ENCODE results near the gene CBFB.
"Not testable (repeated sequence)": the region's sequence is repeated elsewhere in the genome, so short reads cannot be mapped to it uniquely, and the experiment has no call there.

CBFB gene

GRCh38 chr16:67093098-67093726, 64.3 kb downstream of the CBFB start:
- DNase-seq (ENCODE audit: low read depth in 2 of 2), result no peak

DNA sequence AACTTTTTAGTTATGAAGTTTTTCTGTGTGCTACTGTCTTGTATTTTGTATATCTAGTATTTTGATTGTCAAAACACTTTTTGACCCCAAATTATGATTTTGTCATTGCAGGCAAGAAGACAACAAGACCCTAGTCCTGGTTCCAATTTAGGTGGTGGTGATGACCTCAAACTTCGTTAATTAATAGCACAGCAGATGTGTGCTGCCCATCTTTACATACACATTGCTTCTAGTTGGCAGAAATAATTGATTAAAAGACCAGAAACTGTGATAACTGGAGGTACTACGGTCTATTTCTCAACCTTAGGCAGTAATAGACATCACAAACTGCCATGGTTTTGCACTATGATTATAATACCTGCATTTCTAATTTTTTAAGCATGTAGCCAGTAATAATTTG, 69.7 kb downstream of the CBFB start:
- DNase-seq (ENCODE audit: low read depth in 2 of 2), result no peak

DNA sequence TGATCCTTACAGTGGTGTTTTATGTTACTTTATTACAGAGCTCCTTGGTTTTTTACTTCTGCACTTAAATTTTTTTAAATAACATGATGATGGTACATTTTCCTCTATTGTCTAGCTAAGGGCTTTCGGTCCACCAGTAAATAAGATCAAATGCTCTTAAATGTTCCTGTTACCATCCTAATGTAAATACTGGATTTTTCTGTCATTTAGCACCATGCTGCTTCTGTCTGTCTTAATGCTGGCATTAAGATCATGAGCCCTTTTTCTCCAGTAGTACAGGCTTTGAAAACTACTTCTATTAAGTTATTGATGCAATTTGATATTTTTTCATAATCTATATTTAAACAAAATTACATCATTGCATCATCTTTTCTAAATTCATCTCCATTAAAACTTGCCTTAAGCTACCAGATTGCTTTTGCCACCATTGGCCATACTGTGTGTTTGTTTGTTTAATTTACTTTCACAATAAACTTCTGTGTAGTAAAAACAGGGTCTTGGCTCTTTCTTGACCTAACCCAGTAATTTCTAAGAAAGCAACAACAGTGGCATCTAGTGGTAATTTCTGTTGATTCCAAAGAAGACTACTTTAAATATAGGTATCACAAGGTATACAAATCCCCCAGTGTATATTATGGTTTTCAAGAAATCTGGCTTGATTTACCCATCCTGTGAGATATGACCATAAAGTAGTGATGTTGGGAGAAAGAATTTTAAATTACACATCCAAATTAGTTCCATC, 71.8 kb downstream of the CBFB start:
- no peak for DNase-seq (ENCODE audit: low read depth in 2 of 2)

GRCh38 chr16:67101311-67102082, 72.5 kb downstream of the CBFB start:
- DNase-seq (ENCODE audit: low read depth in 2 of 2), result no peak

- DNase-seq (ENCODE audit: low read depth in 2 of 2), result no peak
Observed at GRCh38 chr16:67104061-67104460, 75.1 kb downstream of the CBFB start.

GRCh38 chr16:67104845-67105244, 75.9 kb downstream of the CBFB start:
- no peak for DNase-seq (ENCODE audit: low read depth in 2 of 2)

DNA sequence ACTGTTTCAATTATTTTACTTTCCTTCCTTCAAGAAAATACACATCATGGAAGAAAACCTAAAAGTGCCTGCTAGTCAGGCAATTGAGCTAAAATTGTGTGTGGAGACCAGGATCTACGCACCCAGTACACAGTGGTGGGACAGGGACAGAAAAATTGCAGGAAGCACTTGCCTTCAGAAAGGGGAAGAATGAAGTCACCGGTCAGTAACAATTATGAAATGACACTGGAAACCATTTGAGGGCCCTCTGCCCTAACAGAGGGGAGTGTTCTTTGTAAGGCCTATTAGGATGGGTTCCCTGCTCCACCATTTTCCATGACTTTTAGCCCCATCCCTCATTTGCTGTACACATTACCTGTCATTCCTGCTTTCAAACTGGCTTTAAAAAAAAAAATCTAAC, 76.3 kb downstream of the CBFB start:
- no peak for DNase-seq (ENCODE audit: low read depth in 2 of 2)

- DNase-seq (ENCODE audit: low read depth in 2 of 2), result no peak
Observed at GRCh38 chr16:67105881-67106280, 76.9 kb downstream of the CBFB start.

- no peak for DNase-seq (ENCODE audit: low read depth in 2 of 2)
Observed at GRCh38 chr16:67108489-67108888, 79.5 kb downstream of the CBFB start.

- no peak for DNase-seq (ENCODE audit: low read depth in 2 of 2)
Observed at GRCh38 chr16:67108931-67109406, 80.0 kb downstream of the CBFB start.

GRCh38 chr16:67109407-67110135, 80.6 kb downstream of the CBFB start, which contains the start of gene PHAF1:
PHAF1 (plus strand) TSS chr16:67109941; CDS start chr16:67110176, 235 bp downstream.
- DNase-seq (ENCODE audit: low read depth in 2 of 2), result peak; percentile 97

DNA sequence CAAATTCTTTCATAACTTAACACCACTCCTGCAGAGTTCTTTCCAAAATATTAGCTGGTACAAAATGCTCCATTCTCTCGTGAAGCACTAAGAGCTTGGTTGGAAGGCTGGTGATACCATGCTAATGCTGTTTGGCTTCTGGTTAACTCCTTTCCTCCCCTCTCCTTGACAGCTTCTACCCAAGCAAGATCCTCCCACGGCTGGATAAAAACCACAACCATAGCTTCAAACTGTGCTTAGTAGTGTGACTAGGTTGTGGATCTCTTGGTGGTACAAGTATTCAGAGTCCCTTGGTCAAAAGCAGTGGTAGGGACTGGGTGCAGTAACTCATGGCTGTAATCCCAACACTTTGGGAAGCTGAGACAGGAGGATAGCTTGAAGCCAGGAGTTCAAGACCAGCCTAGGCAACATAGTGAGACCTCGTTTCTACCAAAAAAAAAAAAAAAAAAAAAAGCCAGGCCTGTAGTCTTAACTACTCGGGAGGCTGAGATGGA, 83.0 kb downstream of the CBFB start:
- no peak for DNase-seq (ENCODE audit: low read depth in 2 of 2)

GRCh38 chr16:67112591-67113399, 83.8 kb downstream of the CBFB start:
- no peak for DNase-seq (ENCODE audit: low read depth in 2 of 2)

DNA sequence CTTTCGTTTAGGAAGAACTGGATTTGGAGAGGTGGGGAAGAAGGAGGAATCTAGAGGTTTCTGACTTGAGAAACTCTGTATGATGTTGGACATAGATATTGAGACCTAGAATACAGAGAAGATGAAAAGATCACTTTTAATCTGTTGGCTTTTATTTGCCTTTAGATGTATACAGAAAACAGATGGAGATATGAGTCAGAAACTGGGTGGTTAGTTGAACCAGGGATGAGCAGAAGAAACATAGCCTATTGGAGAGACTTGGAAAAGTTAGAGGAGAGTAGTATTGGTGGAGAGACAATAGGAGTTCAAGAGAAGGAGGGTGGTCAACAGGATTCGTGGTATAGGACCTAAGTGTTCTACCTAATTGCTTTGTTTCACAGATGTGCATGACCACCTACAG, 85.8 kb downstream of the CBFB start:
- no peak for DNase-seq (ENCODE audit: low read depth in 2 of 2)

DNA sequence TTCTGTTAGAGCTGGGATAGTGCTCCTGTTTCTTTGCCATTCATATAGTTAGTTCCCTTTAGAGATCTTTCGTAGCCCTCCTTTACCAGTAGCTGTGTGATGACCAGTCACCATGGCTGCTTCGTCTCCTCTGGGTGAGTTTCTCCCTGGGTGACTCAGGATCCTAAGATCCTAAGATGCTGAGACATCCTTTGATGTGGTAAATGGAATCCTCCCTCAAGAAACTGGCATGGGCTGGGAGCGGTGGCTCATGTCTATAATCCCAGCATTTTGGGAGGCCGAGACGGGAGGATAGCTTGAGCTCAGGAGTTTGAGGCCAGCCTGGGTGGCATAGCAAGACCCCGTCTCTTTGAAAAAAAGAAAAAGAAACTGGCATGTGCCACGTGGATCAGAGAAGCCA, 86.7 kb downstream of the CBFB start:
- DNase-seq (ENCODE audit: low read depth in 2 of 2), result no peak

- DNase-seq (ENCODE audit: low read depth in 2 of 2), result no peak
Observed at GRCh38 chr16:67116388-67117311, 87.7 kb downstream of the CBFB start.

DNA sequence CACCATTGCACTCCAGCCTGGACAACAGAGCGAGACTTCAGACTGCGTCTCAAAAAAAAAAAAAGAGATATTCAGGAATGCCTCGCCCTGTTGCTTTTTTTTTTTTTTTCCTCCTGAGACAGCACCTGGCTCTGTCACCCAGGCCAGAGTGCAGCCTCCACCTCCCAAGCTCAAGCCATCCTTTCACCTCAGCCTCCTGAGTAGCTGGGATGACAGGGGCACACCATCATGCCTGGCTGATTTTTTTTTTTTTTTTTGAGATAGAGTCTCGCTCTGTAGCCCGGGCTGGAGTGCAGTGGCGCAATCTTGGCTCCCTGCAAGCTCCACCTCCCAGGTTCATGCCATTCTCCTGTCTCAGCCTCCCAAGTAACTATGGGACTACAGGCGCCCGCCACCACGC, 88.8 kb downstream of the CBFB start:
- no peak for DNase-seq (ENCODE audit: low read depth in 2 of 2)

- no peak for DNase-seq (ENCODE audit: low read depth in 2 of 2)
Observed at GRCh38 chr16:67120025-67120424, 91.1 kb downstream of the CBFB start.

- DNase-seq (ENCODE audit: low read depth in 2 of 2), result not testable (repeated sequence)
Observed at GRCh38 chr16:67122799-67123198, 93.8 kb downstream of the CBFB start.

DNA sequence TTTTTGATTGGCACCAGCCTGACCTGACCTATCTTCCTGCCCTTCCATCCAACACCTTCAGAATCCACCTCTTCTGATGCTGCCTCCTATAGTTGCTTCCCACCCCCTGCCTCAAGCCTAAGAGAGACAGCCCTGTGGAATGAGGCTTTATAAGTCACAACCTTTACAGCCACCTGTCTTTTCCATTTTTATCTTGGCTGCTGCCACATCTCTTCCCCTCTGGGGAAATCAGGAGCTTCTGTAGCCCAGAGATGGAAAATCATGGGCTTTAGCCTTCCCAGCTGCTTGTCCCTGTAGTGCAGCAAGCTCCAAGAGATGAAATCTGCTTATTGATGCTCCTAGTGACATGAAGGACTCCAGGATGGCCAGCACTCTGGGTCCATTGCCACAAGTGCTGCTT, 99.5 kb downstream of the CBFB start:
- no peak for DNase-seq (ENCODE audit: low read depth in 2 of 2)
